H1 (cell line): Measurements from ENCODE around the gene PLEKHH3. TPM values are rescaled to one million over a fixed set of nuclear protein-coding genes. Genes with fewer than 3 reads are reported as not detected.

Experiments used
- CTCF ChIA-PET: fragments of 300-600 bp; sonication (Branson Sonifier 250); formaldehyde crosslinking; loops from one replicate; lab custom pipeline; 2021; ENCODE audit not compliant: partially characterized antibody; lab: Charles Lee
- POLR2A ChIA-PET: fragments of 300-600 bp; sonication (Branson Sonifier 250); formaldehyde crosslinking; loops from one replicate; lab custom pipeline; 2021; ENCODE audit warnings: inconsistent platforms; ENCODE audit not compliant: partially characterized antibody; lab: Charles Lee
- DNase-seq, 2 experiments: peaks; one replicate each; pipeline versions ENCODE4 v3.0.0 to v3.0.0-alpha.2; 2010 to 2022; ENCODE audit warnings: low spot score in 2 of 2, low read depth in 1 of 2, mixed read lengths in 1 of 2
- FAIRE-seq: peaks from 2 replicates; lab custom pipeline; 2011; peaks lifted over from hg19 to GRCh38; lab: Jason Lieb, UNC
- H2AFZ ChIP-seq: 2 replicates; pipeline ENCODE4 v1.8.1; 2012; ENCODE audit warnings: low read length, inconsistent platforms
- H2AK5ac ChIP-seq: 2 replicates; pipeline ENCODE4 v1.6.1; 2013; ENCODE audit warnings: low read depth, low read length
- H2BK120ac ChIP-seq: replicated peaks from 2 replicates; pipeline ENCODE3; 2013; ENCODE audit warnings: low read depth, low read length, inconsistent platforms
- H2BK12ac ChIP-seq: 2 replicates; pipeline ENCODE4 v1.6.1; 2013; ENCODE audit warnings: low read depth, low read length
- H2BK15ac ChIP-seq: 2 replicates; pipeline ENCODE4 v1.6.1; 2013; ENCODE audit warnings: low read length
- H2BK20ac ChIP-seq: 2 replicates; pipeline ENCODE4 v1.6.1; 2013; ENCODE audit warnings: low read length
- H2BK5ac ChIP-seq: 2 replicates; pipeline ENCODE4 v1.6.1; 2013; ENCODE audit warnings: low read depth, low read length
- H3K14ac ChIP-seq: 2 replicates; pipeline ENCODE4 v1.6.1; 2013; ENCODE audit warnings: inconsistent platforms; ENCODE audit not compliant: insufficient read length
- H3K18ac ChIP-seq: 2 replicates; pipeline ENCODE4 v1.6.1; 2013; ENCODE audit warnings: low read length; ENCODE audit errors: extremely low read depth
- H3K23ac ChIP-seq: 2 replicates; pipeline ENCODE4 v1.6.1; 2013; ENCODE audit warnings: inconsistent platforms; ENCODE audit not compliant: insufficient read length
- H3K23me2 ChIP-seq: 2 replicates; pipeline ENCODE4 v1.6.1; 2013; ENCODE audit warnings: low read depth, low read length
- H3K27ac ChIP-seq: 2 replicates; pipeline ENCODE4 v1.6.1; 2011; ENCODE audit warnings: low read depth, low read length, inconsistent platforms
- H3K27me3 ChIP-seq, 4 experiments: replicated peaks in 1 of 4; 1 replicate in 1 of 4; 2 replicates in 3 of 4; pipeline versions ENCODE4 v1.6.1 to v1.8.1; 2011 to 2013; ENCODE audit warnings: low read length in 3 of 4, mild to moderate bottlenecking in 3 of 4, inconsistent platforms in 2 of 4, mixed read lengths in 2 of 4, moderate library complexity in 1 of 4; ENCODE audit not compliant: control insufficient read depth in 3 of 4, insufficient read depth in 3 of 4; ENCODE audit errors: extremely low read depth in 1 of 4
- H3K36me3 ChIP-seq, 4 experiments: 2 replicates each; pipeline versions ENCODE4 v1.6.1 to v1.8.1; 2011 to 2013; ENCODE audit warnings: mild to moderate bottlenecking in 4 of 4, low read length in 3 of 4, moderate library complexity in 2 of 4, control low read depth in 1 of 4, inconsistent platforms in 1 of 4; ENCODE audit not compliant: insufficient read depth in 4 of 4, control insufficient read depth in 2 of 4
- H3K4ac ChIP-seq: replicated peaks from 2 replicates; pipeline ENCODE3; 2013; ENCODE audit warnings: low read length, low read depth, mixed read lengths, inconsistent platforms; ENCODE audit not compliant: insufficient read length
- H3K4me1 ChIP-seq, 4 experiments: replicated peaks in 1 of 4; 1 replicate in 1 of 4; 2 replicates in 3 of 4; pipeline versions ENCODE4 v1.6.1 to v1.8.1; 2011 to 2013; ENCODE audit warnings: low read length in 3 of 4, inconsistent platforms in 2 of 4, mixed read lengths in 1 of 4; ENCODE audit not compliant: insufficient read depth in 4 of 4, control insufficient read depth in 3 of 4
- H3K4me2 ChIP-seq, 2 experiments: 2 replicates each; pipeline versions ENCODE4 v1.6.1 to v1.8.1; 2011 to 2013; ENCODE audit warnings: low read depth in 2 of 2, low read length in 2 of 2, control low read depth in 1 of 2, inconsistent platforms in 1 of 2, mild to moderate bottlenecking in 1 of 2; ENCODE audit not compliant: insufficient read depth in 1 of 2
- H3K4me3 ChIP-seq, 4 experiments: fragments of 200-600, 300-600 bp in 1 of 4; sonication (generic), shearing (Covaris generic), sonication (Bioruptor Twin) in 1 of 4; 2 replicates each; pipeline versions ENCODE4 v1.5.1 to v1.8.1; 2011 to 2016; ENCODE audit warnings: low read length in 4 of 4, low read depth in 3 of 4, control low read depth in 2 of 4, inconsistent platforms in 2 of 4, mild to moderate bottlenecking in 2 of 4, mixed read lengths in 1 of 4, moderate library complexity in 1 of 4; ENCODE audit not compliant: insufficient read depth in 2 of 4; ENCODE audit errors: extremely low read depth in 1 of 4
- H3K56ac ChIP-seq: replicated peaks from 2 replicates; pipeline ENCODE3; 2013; ENCODE audit warnings: low read depth, mild to moderate bottlenecking, mixed read lengths, low read length, inconsistent platforms; ENCODE audit not compliant: insufficient read length
- H3K79me1 ChIP-seq: 2 replicates; pipeline ENCODE4 v1.6.1; 2013; ENCODE audit warnings: low read depth, low read length, control low read depth
- H3K79me2 ChIP-seq, 2 experiments: 2 replicates each; pipeline versions ENCODE4 v1.6.1 to v1.8.1; 2012 to 2013; ENCODE audit warnings: low read length in 2 of 2, mild to moderate bottlenecking in 2 of 2, inconsistent platforms in 1 of 2; ENCODE audit not compliant: insufficient read depth in 2 of 2, control insufficient read depth in 1 of 2
- H3K9ac ChIP-seq, 4 experiments: replicated peaks in 1 of 4; 1 replicate in 1 of 4; 2 replicates in 3 of 4; pipeline versions ENCODE4 v1.6.1 to v1.8.1; 2011 to 2013; ENCODE audit warnings: low read depth in 3 of 4, low read length in 3 of 4, control low read depth in 2 of 4, mild to moderate bottlenecking in 2 of 4, moderate library complexity in 2 of 4, inconsistent platforms in 1 of 4; ENCODE audit errors: extremely low read depth in 1 of 4
- H3K9me3 ChIP-seq, 2 experiments: 2 replicates each; pipeline versions ENCODE4 v1.6.1 to v1.8.1; 2012 to 2013; ENCODE audit warnings: mild to moderate bottlenecking in 2 of 2, moderate library complexity in 2 of 2, control low read depth in 1 of 2, inconsistent platforms in 1 of 2, low read depth in 1 of 2, low read length in 1 of 2, mixed read lengths in 1 of 2; ENCODE audit not compliant: insufficient read depth in 2 of 2
- H4K20me1 ChIP-seq, 2 experiments: replicated peaks in 1 of 2; 2 replicates each; pipeline versions ENCODE3 to v1.8.1; 2011 to 2013; ENCODE audit warnings: inconsistent platforms in 2 of 2, low read length in 2 of 2, mild to moderate bottlenecking in 1 of 2; ENCODE audit not compliant: insufficient read depth in 2 of 2, control insufficient read depth in 1 of 2
- H4K5ac ChIP-seq: 2 replicates; pipeline ENCODE4 v1.6.1; 2013; ENCODE audit warnings: low read length, low read depth, mixed read lengths, inconsistent platforms; ENCODE audit not compliant: insufficient read length
- H4K8ac ChIP-seq: 2 replicates; pipeline ENCODE4 v1.8.0; 2013; ENCODE audit warnings: mild to moderate bottlenecking, moderate library complexity, low read length, inconsistent platforms; ENCODE audit not compliant: insufficient read depth; ENCODE audit errors: extremely low read depth
- H4K91ac ChIP-seq: replicated peaks from 2 replicates; pipeline ENCODE3; 2013; ENCODE audit warnings: low read length, mixed read lengths, inconsistent platforms; ENCODE audit not compliant: insufficient read length
- EGR1 ChIP-seq: IDR thresholded peaks from 2 replicates; pipeline ENCODE4 v1.6.1; 2011; ENCODE audit warnings: low read depth, low read length, borderline replicate concordance
- SAP30 ChIP-seq: fragments of 300-600 bp; sonication (generic); IDR thresholded peaks from 2 replicates; pipeline ENCODE4 v1.7.1; 2012; ENCODE audit warnings: low read length, moderate library complexity, mild to moderate bottlenecking, inconsistent platforms; ENCODE audit not compliant: insufficient read depth, insufficient replicate concordance
- WGBS, 2 experiments: shearing (Covaris generic) in 1 of 2; methylation state at CpG; one replicate each; pipeline versions ENCODE4 v1.1.6 to v1.1.7; 2013 to 2015; ENCODE audit warnings: low lambda C conversion rate in 2 of 2, mixed read lengths in 2 of 2, inconsistent platforms in 1 of 2, low coverage in 1 of 2, missing lambda C conversion rate in 1 of 2; ENCODE audit not compliant: insufficient replicate concordance in 2 of 2, insufficient coverage in 1 of 2, insufficient read length in 1 of 2; ENCODE audit errors: extremely low coverage in 1 of 2, missing lambda C conversion rate in 1 of 2; 5-methylcytosine and 5-hydroxymethylcytosine counted together
- polyA plus RNA-seq, 7 experiments: library from polyadenylated mRNA; depleted of rRNA in 3 of 7; stranded (reverse) in 5 of 7; unstranded in 2 of 7; fragments of >200 nt in 5 of 7; fragments of 200-250 nt in 2 of 7; gene quantifications; 1 replicate in 5 of 7; 2 replicates in 1 of 7; 4 replicates in 1 of 7; pipeline versions ENCODE4 v1.2.1 to v1.2.3, GENCODE V29; 2011 to 2013; ENCODE audit warnings: missing spikeins in 2 of 7, mixed read lengths in 2 of 7
- total RNA-seq: library from RNA; stranded (reverse); fragmentation: NEBNext Ultra II Directional; extraction: Animal tissue kit (Norgen Biotek cat#: 25700); gene quantifications from 2 replicates; pipeline ENCODE4 v1.2.1, GENCODE V29; 2021

The PLEKHH3 gene
- total and polyA plus RNA-seq, 2 of the 8 experiments (the other 6 are each of a cell fraction or from before 2014, with no cell fraction given) = 11.1 to 13.5 TPM

GRCh38 chr17:42702446-42702845 is 25.7 kb upstream of the PLEKHH3 start:
- no peak overlapping the region for H4K8ac ChIP-seq
- 0 out of 7 replicates have a peak, but pooled peaks cover 0 to 2% (median 0%) of the 10 kb centered on the region in 4 experiments for H3K4me1 ChIP-seq
- no peaks in the 10 kb centered on the region; the same call in 1 of the 2 replicates for H3K23me2 ChIP-seq
- H3K18ac ChIP-seq = no peak overlapping the region
- no peak overlapping the region for H2AK5ac ChIP-seq
- H2BK120ac ChIP-seq = no peak overlapping the region
- H3K9ac ChIP-seq = no peak overlapping the region
- CTCF ChIA-PET = interaction anchor here (0.9 to 1.8 kb wide), 6 partner anchors 8 to 124 kb away, joined by 3 to 4 read pairs (median 3); no protein-coding TSS in a partner anchor
- no peaks in the 10 kb centered on the region for H4K20me1 ChIP-seq
- no peak overlapping the region for H3K14ac ChIP-seq
- no peak overlapping the region for H3K4me2 ChIP-seq
- no peak overlapping the region for H3K27ac ChIP-seq
- no peak overlapping the region for H3K4me3 ChIP-seq
- H2BK5ac ChIP-seq = no peak overlapping the region; the same call in 1 of the 2 replicates
- H2BK20ac ChIP-seq = no peak overlapping the region
- H4K5ac ChIP-seq = no peak overlapping the region
- H2BK15ac ChIP-seq = no peak overlapping the region
- TF ChIP-seq SAP30 (no peak), EGR1 (no peak)
- TF ChIP-seq, all 59 proteins: peak for 0
- FAIRE-seq (no peak), DNase-seq (no peak)
- H3K4ac ChIP-seq = no peak overlapping the region
- no peaks in the 10 kb centered on the region for H3K79me1 ChIP-seq
- H3K9me3 ChIP-seq = no peaks in the 10 kb centered on the region
- no peaks in the 10 kb centered on the region for H3K79me2 ChIP-seq
- H3K27me3 ChIP-seq = no peaks in the 10 kb centered on the region
- peaks cover 4 to 42% (median 20%) of the 10 kb centered on the region in 4 experiments for H3K36me3 ChIP-seq
- 93% methylated on average over 11 of the region's 11 CpGs; no CpG with 5 or more reads in 1 of the 2 experiments for WGBS, 2 experiments
- POLR2A ChIA-PET = interaction anchor here (0.9 to 1.3 kb wide), 2 partner anchors 10 to 12 kb away, joined by 3 to 9 read pairs; no protein-coding TSS in a partner anchor
- no peak overlapping the region for H4K91ac ChIP-seq
- no peak overlapping the region for H2AFZ ChIP-seq
- H3K56ac ChIP-seq = no peak overlapping the region
- no peak overlapping the region for H3K23ac ChIP-seq
- H2BK12ac ChIP-seq = no peak overlapping the region
